ENCODE measurements around the gene ZDHHC20. TPM values are rescaled to one million over a fixed set of nuclear protein-coding genes. Genes with fewer than 3 reads are reported as not detected.

Gene ZDHHC20
- 36.1 TPM for total RNA-seq
- polyA plus RNA-seq (ENCODE audit: insufficient read depth, low read depth, low replicate concordance) = 7.2 TPM
- long read RNA-seq, donor 1, full-length matches to known transcripts = 1 of 1 reads
- long read RNA-seq, donor 1, partial matches to known transcripts = 0 of 1 reads
- long read RNA-seq, donor 1, other reads (novel, unspliced or antisense) = 0 of 1 reads
- long read RNA-seq, donor 2 = 0 reads
- long read RNA-seq, donor 3, full-length matches to known transcripts = 1 of 1 reads
- long read RNA-seq, donor 3, partial matches to known transcripts = 0 of 1 reads
- long read RNA-seq, donor 3, other reads (novel, unspliced or antisense) = 0 of 1 reads
- long read RNA-seq, donor 4, partial matches to known transcripts = 0 of 1 reads
- long read RNA-seq, donor 4, other reads (novel, unspliced or antisense) = 0 of 1 reads
- long read RNA-seq, donor 5 = 0 reads
- long read RNA-seq, donor 6, partial matches to known transcripts = 0 of 1 reads
- long read RNA-seq, donor 6, other reads (novel, unspliced or antisense) = 0 of 1 reads
- long read RNA-seq, donor 7, full-length matches to known transcripts = 1 of 9 reads
- long read RNA-seq, donor 7, partial matches to known transcripts = 1 of 9 reads
- long read RNA-seq, donor 7, other reads (novel, unspliced or antisense) = 7 of 9 reads
- long read RNA-seq, donor 8, full-length matches to known transcripts = 1 of 1 reads
- long read RNA-seq, donor 8, partial matches to known transcripts = 0 of 1 reads
- long read RNA-seq, donor 8, other reads (novel, unspliced or antisense) = 0 of 1 reads
- long read RNA-seq, donor 9, full-length matches to known transcripts = 2 of 2 reads
- long read RNA-seq, donor 9, partial matches to known transcripts = 0 of 2 reads
- long read RNA-seq, donor 9, other reads (novel, unspliced or antisense) = 0 of 2 reads
- long read RNA-seq, donor 10, full-length matches to known transcripts = 2 of 12 reads
- long read RNA-seq, donor 10, partial matches to known transcripts = 10 of 12 reads
- long read RNA-seq, donor 10, other reads (novel, unspliced or antisense) = 0 of 12 reads

- Histone ChIP-seq H3K4me1 (ENCODE audit: control insufficient read depth in 2 of 3, insufficient read depth in 2 of 3, low read depth in 1 of 3, low read length in 3 of 3) (peaks cover 4 to 9% (median 7%) of the 10 kb centered on the region in 3 donors), H3K27me3 (ENCODE audit: control insufficient read depth, insufficient read depth, low read length) (no peaks in the 10 kb centered on the region), H3K9me3 (ENCODE audit: control insufficient read depth in 2 of 3, insufficient read depth in 1 of 3, low read length in 3 of 3) (no peaks in the 10 kb centered on the region), H3K4me3 (ENCODE audit: low read length in 3 of 3) (peak within 1 kb of the TSS; percentile 56 to 90 (median 77)), H3K9ac (ENCODE audit: low read length in 3 of 3) (peak within 1 kb of the TSS; percentile 76 to 90 (median 81)), H3K36me3 (ENCODE audit: control insufficient read depth in 2 of 3, insufficient read depth in 3 of 3, low read length in 3 of 3) (no peaks in the 10 kb centered on the region), H3K27ac (ENCODE audit: low read depth in 2 of 2, low read length in 2 of 2) (peak within 1 kb of the TSS; percentile 74)
- FAIRE-seq (no peak), DNase-seq (peak; percentile 89 to 94 (median 93))
- intact Hi-C loops (cut with DNase I) = no loop called here
- TF ChIP-seq CTCF (IDR thresholded peaks at IDR 0.05; ENCODE audit: borderline replicate concordance, extremely low read depth, insufficient read depth) = no peak
Observed at GRCh38 chr13:21458813-21459701, at the start of gene ZDHHC20. Gene ZDHHC20, minus strand, starts transcription at chr13:21459303. Its CDS starts 132 bp downstream, at chr13:21459171.

- no peak for TF ChIP-seq CTCF (IDR thresholded peaks at IDR 0.05; ENCODE audit: borderline replicate concordance, extremely low read depth, insufficient read depth)
- DNase-seq = no peak
- Histone ChIP-seq H3K4me3 (ENCODE audit: low read length in 3 of 3) (no peak overlapping the region), H3K9ac (ENCODE audit: low read length in 3 of 3) (no peak overlapping the region), H3K27ac (ENCODE audit: low read depth in 2 of 2, low read length in 2 of 2) (no peak overlapping the region), H3K36me3 (ENCODE audit: control insufficient read depth in 2 of 3, insufficient read depth in 3 of 3, low read length in 3 of 3) (peaks cover 0 to 15% (median 6%) of the 10 kb centered on the region in 3 donors), H3K4me1 (ENCODE audit: control insufficient read depth in 2 of 3, insufficient read depth in 2 of 3, low read depth in 1 of 3, low read length in 3 of 3) (no peaks in the 10 kb centered on the region), H3K27me3 (ENCODE audit: control insufficient read depth, insufficient read depth, low read length) (no peaks in the 10 kb centered on the region), H3K9me3 (ENCODE audit: control insufficient read depth in 2 of 3, insufficient read depth in 1 of 3, low read length in 3 of 3) (no peaks in the 10 kb centered on the region)
- no peak for FAIRE-seq
- intact Hi-C loops (cut with DNase I) = no loop called here
Observed at GRCh38 chr13:21504379-21504778, 45.3 kb upstream of the ZDHHC20 start.

- DNase-seq = peak in 2 of 5 donors; percentile 15 to 22
- H3K36me3 ChIP-seq (ENCODE audit: control insufficient read depth in 2 of 3, insufficient read depth in 3 of 3, low read length in 3 of 3) = peaks cover 0 to 5% (median 0%) of the 10 kb centered on the region in 3 donors
- H3K27me3 ChIP-seq (ENCODE audit: control insufficient read depth, insufficient read depth, low read length) = no peaks in the 10 kb centered on the region
- no peak overlapping the region for H3K4me3 ChIP-seq (ENCODE audit: low read length in 3 of 3)
- TF ChIP-seq CTCF (IDR thresholded peaks at IDR 0.05; ENCODE audit: borderline replicate concordance, extremely low read depth, insufficient read depth) = no peak
- FAIRE-seq = no peak
- no peaks in the 10 kb centered on the region for H3K9me3 ChIP-seq (ENCODE audit: control insufficient read depth in 2 of 3, insufficient read depth in 1 of 3, low read length in 3 of 3)
- intact Hi-C loops (cut with DNase I) = no loop called here
- no peaks in the 10 kb centered on the region for H3K4me1 ChIP-seq (ENCODE audit: control insufficient read depth in 2 of 3, insufficient read depth in 2 of 3, low read depth in 1 of 3, low read length in 3 of 3)
- no peak overlapping the region for H3K9ac ChIP-seq (ENCODE audit: low read length in 3 of 3)
- H3K27ac ChIP-seq (ENCODE audit: low read depth in 2 of 2, low read length in 2 of 2) = no peak overlapping the region
Observed at GRCh38 chr13:21501686-21502085, 42.6 kb upstream of the ZDHHC20 start.
